Measurements from ENCODE around the gene ZNF660. TPM values are rescaled to one million over a fixed set of nuclear protein-coding genes. Genes with fewer than 3 reads are reported as not detected.

The ZNF660 gene
- total RNA-seq, 1 donor from 2014 or later, result 27.1 TPM

- Mint-ChIP-seq H3K36me3 (ENCODE audit: insufficient read depth) (peaks cover 44% of the 10 kb centered on the region), H3K4me3 (ENCODE audit: low read depth) (no peak overlapping the region), H3K27me3 (no peaks in the 10 kb centered on the region), H3K9me3 (ENCODE audit: low read depth) (peaks cover 43% of the 10 kb centered on the region), H3K4me1 (ENCODE audit: low read depth) (no peaks in the 10 kb centered on the region), H3K27ac (no peak overlapping the region)
- TF ChIP-seq CTCF (IDR thresholded peaks at IDR 0.05; ENCODE audit: unreplicated experiment), result no peak
- no peak for DNase-seq (ENCODE audit: low spot score, unreplicated experiment)
Measured at GRCh38 chr3:44612678-44613077, 27.9 kb downstream of the ZNF660 start.

GRCh38 chr3:44624749-44625480 is 40.2 kb downstream of the ZNF660 start, which contains the start of gene ZNF197:
TSS of gene ZNF197 (plus strand) at chr3:44625036. CDS start at chr3:44629155, 4,119 bp downstream.
- Mint-ChIP-seq H3K27me3 (no peaks in the 10 kb centered on the region), H3K4me3 (ENCODE audit: low read depth) (peak within 1 kb of the TSS; percentile 93), H3K9me3 (ENCODE audit: low read depth) (no peaks in the 10 kb centered on the region), H3K36me3 (ENCODE audit: insufficient read depth) (peaks cover 2% of the 10 kb centered on the region), H3K4me1 (ENCODE audit: low read depth) (peaks cover 15% of the 10 kb centered on the region), H3K27ac (peak within 1 kb of the TSS; percentile 97)
- TF ChIP-seq CTCF (IDR thresholded peaks at IDR 0.05; ENCODE audit: unreplicated experiment), result peak; percentile 24
- peak; percentile 69 for DNase-seq (ENCODE audit: low spot score, unreplicated experiment)

- no peak for DNase-seq (ENCODE audit: low spot score, unreplicated experiment)
- H3K27me3 Mint-ChIP-seq, result no peaks in the 10 kb centered on the region
- no peak overlapping the region for H3K4me3 Mint-ChIP-seq (ENCODE audit: low read depth)
- H3K27ac Mint-ChIP-seq, result peak overlapping the region; percentile 14
- no peaks in the 10 kb centered on the region for H3K9me3 Mint-ChIP-seq (ENCODE audit: low read depth)
- peaks cover 17% of the 10 kb centered on the region for H3K36me3 Mint-ChIP-seq (ENCODE audit: insufficient read depth)
- no peak for TF ChIP-seq CTCF (IDR thresholded peaks at IDR 0.05; ENCODE audit: unreplicated experiment)
- H3K4me1 Mint-ChIP-seq (ENCODE audit: low read depth), result peaks cover 14% of the 10 kb centered on the region
Measured at GRCh38 chr3:44628716-44629115, 44.0 kb downstream of the ZNF660 start.

- peaks cover 2% of the 10 kb centered on the region for H3K4me1 Mint-ChIP-seq (ENCODE audit: low read depth)
- no peaks in the 10 kb centered on the region for H3K27me3 Mint-ChIP-seq
- H3K9me3 Mint-ChIP-seq (ENCODE audit: low read depth), result peaks cover 18% of the 10 kb centered on the region
- TF ChIP-seq CTCF (IDR thresholded peaks at IDR 0.05; ENCODE audit: unreplicated experiment), result no peak
- no peak overlapping the region for H3K4me3 Mint-ChIP-seq (ENCODE audit: low read depth)
- no peak for DNase-seq (ENCODE audit: low spot score, unreplicated experiment)
- no peak overlapping the region for H3K27ac Mint-ChIP-seq
- peaks cover 45% of the 10 kb centered on the region for H3K36me3 Mint-ChIP-seq (ENCODE audit: insufficient read depth)
Measured at GRCh38 chr3:44632193-44632592, 47.4 kb downstream of the ZNF660 start.

- no peak for TF ChIP-seq CTCF (IDR thresholded peaks at IDR 0.05; ENCODE audit: unreplicated experiment)
- H3K4me3 Mint-ChIP-seq (ENCODE audit: low read depth), result no peak overlapping the region
- H3K9me3 Mint-ChIP-seq (ENCODE audit: low read depth), result peaks cover 58% of the 10 kb centered on the region
- no peaks in the 10 kb centered on the region for H3K27me3 Mint-ChIP-seq
- no peak for DNase-seq (ENCODE audit: low spot score, unreplicated experiment)
- H3K27ac Mint-ChIP-seq, result no peak overlapping the region
- peaks cover 86% of the 10 kb centered on the region for H3K36me3 Mint-ChIP-seq (ENCODE audit: insufficient read depth)
- H3K4me1 Mint-ChIP-seq (ENCODE audit: low read depth), result no peaks in the 10 kb centered on the region
Measured at GRCh38 chr3:44642337-44642736, 57.6 kb downstream of the ZNF660 start.
